Measurements from ENCODE around the gene SPTLC3.

The SPTLC3 gene

DNA sequence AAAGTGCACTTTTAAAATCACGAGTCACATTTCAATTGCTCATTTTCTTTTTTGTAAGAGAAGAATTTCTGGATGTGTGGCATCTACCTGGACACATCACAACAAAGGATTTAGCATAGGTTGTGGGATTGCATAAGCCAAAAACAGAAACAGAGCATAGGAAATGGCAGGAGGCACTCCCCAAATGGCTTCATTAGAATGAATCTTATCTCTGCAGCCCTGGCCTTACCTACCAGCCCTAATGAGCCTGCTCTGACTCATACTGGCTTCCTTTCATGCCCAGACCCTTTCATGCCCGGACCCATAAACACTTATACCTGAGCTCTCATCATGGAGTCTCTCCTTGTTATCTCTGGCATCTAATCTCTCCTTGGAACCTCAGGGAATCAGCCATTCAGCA, 23.9 kb upstream of the SPTLC3 start:
- no peak for DNase-seq (ENCODE audit: low spot score)

DNA sequence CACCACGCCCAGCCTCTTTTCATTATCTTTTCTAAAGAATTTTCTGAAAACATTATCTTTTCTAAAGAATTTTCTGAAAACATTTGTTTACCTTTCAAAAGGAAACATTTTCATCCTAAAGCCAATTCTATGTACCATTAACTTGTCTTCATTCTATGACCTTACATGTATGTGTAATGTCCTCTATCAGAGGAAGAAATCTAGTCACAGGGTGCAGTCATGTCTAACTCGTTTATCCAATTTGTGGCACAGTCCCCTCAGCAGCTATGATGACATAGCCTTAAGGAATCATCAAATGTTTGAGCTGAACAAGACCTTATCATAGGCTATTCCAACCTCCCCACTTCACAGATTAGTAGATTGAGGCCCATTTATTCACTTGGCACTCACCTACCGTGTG, 21.5 kb upstream of the SPTLC3 start:
- no peak for DNase-seq (ENCODE audit: low spot score)

DNA sequence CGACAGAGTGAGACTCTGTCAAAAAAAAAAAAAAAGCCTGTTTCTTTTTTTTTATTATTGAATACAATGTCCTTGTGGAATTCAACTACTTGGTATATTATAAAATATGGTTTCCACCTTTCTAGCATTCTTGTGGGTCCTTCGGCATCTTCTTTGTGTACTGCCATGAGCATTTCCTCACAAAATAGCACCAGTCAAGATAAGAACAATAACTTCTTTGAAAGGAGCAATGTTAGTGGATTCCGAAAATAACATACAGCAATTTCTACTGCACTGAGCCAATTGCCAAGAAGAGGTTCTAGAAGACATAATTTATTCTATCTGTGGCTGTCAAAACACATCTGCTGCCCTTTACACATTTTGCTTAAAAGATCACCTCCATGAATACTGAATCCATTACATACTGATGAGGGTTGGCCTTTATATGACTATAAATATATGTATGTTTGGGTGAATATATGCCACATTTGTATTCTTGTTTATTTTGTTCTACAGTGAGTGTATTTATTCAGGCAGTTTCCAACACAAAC, 19.1 kb upstream of the SPTLC3 start:
- DNase-seq (ENCODE audit: low spot score), result no peak

DNA sequence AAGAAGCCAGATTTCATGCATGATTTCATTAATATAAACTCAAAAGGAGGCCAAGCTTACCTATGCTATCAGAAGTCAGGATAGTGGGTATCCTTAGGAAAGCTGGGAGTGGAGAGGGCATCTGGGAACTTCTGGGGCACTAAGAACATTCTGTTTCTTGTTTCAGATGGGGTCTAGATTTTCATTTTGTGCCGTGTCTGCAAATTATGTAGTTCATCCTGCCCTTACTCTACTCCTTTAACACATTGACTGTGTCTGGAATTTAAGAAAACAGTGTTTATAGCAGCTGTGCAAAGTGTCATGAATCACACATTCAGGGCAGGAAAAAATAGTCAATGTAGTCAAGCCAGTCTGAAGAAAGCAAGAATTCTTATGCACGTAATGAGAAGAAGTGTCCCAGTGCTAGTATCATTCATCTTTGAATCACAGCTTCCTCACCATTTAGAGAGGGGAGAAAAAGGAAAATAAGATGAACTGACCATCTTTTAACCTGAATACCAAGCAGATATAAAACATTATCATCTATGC, 11.6 kb upstream of the SPTLC3 start:
- DNase-seq (ENCODE audit: low spot score), result no peak

- no peak for DNase-seq (ENCODE audit: low spot score)
Measured at GRCh38 chr20:12998046-12998445, 10.7 kb upstream of the SPTLC3 start.

GRCh38 chr20:12999201-12999600, 9.6 kb upstream of the SPTLC3 start:
- no peak for DNase-seq (ENCODE audit: low spot score)

DNA sequence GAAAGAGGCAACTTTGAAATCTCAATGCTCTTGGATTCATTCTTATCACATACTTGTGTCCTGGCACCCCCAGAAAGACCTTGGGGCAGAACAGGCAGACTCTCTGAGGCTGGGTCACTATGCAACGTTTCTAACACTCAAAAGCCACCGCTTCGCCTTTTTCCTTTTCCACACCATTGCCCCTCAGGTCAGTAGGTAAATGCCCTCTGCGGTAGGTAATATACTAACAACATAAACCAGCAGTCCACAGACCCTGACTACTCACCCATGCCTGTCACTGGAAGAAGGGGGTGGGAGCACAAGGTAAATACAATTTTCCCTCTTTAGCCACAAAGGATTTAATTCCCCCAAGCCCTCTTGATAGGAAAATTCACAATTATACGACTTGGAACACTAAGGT, 6.5 kb upstream of the SPTLC3 start:
- DNase-seq (ENCODE audit: low spot score), result no peak

DNA sequence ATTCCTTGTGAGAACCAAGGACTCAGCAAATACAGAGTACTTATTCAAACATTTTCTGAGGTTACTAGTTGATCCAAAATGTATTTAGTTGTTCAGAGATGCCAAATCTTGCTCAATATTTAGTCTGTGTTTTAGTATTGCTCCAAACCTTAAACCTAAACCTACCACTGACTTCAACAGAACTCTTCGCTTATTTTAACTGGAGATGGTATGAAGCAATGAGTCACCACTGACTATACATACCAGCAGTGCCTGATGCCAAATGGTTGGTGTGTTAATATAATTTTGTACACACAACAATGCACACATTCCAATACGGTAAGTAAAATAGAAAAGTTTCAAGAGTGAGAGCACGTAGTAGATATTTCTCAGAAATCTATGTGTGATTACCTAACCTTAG, 1.9 kb upstream of the SPTLC3 start:
- DNase-seq (ENCODE audit: low spot score), result no peak

GRCh38 chr20:13007596-13007995, 1.2 kb upstream of the SPTLC3 start:
- no peak for DNase-seq (ENCODE audit: low spot score)

DNA sequence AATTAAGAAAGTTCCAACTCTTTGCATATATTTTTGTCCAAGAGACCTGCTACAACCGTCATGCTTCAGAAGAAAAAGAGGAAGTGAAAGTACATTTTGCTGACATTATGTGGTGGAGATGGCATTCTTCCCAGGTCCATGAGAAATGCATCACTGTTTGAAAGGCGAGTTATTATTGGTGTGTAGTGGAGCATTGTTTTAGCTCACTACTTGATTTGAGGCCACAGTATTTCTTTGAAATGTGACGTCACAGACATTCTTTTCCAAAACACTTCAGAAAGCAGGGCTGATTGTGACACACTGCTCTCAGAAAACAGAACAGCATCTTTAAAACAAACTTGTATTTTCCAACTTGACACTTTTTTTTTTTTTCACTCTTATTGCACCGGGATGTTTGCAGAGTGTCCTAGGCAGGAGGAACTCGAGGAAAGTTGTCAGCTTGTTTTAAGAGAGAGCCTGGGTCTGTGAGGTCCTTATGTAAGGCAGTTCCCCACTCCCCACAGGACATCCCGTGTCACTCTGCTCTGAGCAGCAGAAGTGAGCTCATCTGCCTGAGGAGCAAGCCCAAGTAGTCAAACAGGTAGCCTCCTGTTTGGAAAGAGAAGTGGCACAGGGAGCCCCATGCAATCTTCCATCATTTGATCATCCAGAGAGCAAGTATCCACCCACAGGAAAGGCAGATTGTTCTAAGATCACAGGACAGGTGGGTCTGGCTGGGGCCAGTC, 1.1 kb downstream of the SPTLC3 start:
- no peak for DNase-seq (ENCODE audit: low spot score)

- no peak for DNase-seq (ENCODE audit: low spot score)
Measured at GRCh38 chr20:13012886-13013285, 4.1 kb downstream of the SPTLC3 start.

DNA sequence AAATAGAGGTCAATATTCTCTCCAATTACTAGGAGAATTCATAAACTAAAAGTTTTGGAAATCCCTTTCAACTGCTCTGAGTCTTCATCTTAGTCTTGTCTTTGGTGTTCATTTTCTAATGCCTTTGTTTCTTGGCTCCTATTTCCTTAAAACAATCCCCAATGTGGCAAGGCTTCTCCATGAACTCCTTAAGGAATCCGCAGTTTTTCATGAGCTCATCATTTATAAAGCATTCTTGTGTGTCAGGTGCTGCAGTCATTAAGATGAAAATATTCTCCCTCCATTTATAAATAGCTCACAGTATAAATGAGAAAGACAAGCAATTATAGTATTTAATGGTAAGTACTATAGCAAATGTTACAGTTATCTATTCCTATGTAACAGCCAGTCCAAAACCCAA, 4.6 kb downstream of the SPTLC3 start:
- no peak for DNase-seq (ENCODE audit: low spot score)

DNA sequence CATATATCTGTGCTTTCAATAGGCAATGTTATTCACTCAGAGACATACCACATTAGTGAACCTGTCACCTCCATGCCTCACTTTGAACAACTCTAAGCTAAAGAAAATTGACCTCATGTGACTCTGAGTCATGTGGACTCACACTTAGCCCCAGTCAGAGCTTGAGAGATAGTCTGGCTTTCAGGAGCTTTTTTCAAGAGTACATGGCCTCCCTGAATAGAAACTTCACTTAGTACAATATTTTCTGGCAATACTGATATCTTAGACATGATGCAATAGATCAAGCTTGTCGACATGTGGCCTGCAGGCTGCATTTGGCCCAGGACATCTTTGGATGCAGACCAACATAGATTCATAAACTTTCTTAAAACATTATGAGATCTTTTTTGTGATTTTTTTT, 8.5 kb downstream of the SPTLC3 start:
- DNase-seq (ENCODE audit: low spot score), result no peak

DNA sequence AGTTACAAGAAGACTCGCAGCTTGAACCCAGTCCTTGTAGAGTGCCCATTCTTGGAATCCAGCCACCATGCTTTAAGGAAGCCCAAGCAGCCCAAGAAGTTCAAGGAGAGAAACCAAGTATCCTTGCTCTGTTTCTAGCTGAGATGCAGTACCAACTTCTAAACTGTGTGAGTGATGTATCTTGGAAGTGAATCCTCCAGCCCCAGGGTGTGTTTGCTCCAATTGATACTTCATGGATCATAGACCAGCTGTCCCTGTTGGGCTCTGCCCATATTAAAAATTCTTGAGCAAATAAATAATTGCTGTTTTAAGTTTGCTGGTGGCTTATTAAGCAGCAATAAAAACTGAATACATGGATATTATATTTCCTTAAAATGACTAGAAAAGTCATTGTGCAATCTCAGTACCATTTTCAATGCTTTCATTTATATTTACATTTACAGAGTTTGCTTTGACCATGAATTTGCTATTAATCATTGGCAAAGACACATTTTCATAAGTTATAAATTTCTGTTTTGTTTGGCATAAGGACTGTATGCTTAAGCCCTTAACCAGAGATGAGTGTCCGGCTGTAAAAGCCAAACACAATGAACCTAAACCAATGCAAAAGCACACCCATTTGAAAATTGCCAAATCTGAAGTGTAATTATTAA, 9.2 kb downstream of the SPTLC3 start:
- no peak for DNase-seq (ENCODE audit: low spot score)

DNA sequence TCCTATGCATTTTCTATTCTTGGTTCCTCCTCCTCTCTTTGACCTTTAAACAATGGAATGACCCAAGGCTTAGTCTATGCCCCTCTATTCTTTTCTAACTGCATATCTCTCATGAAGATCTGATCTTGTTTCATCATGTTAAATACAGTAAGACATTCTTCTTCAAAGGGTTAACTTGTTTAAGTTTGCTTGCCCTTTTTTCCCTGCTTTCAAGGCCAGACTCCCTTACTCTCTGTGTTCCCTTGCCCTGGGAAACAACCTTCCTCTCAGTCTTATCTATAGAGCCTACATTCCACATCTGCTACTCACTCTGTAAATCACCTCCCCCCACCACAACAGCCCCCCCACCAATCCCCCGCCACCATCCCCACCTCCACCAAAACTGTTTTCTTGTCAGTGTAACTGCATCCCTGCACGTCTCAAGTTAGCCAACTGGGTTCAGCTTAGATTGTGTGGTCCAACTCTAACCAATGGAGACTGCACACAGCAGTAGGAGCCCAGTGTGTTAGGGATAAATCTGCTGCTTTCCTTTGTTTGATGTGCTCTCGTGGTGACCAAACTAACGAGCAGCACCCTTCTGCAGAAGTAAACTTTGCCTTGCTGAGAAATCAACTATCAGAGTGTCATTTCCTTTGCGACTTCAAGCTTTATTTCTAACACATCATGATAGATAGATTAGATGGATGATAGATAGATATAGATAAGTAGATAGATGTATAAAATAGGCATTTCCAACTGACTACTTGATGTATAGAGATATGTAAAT, 12.6 kb downstream of the SPTLC3 start:
- no peak for DNase-seq (ENCODE audit: low spot score)

GRCh38 chr20:13022401-13023155, 13.8 kb downstream of the SPTLC3 start:
- no peak for DNase-seq (ENCODE audit: low spot score)

DNA sequence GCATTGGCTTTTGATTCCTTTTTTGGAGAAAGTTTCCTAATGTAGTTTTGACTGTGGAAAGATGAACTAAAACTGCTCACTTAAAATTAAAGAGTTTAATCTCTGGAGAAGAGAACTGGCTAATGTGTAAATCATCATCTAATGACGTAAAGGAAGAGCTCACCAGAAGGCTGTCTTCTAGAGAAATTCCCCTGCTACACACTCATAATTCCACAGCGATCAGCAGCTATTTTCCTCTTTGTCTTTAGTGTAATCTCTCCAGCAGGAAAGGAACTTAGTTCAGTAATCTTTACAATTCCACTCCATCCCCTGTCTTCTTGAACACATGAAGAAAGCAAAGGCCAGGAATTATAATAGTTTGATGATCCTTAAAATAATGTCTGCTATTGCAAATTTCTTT, 15.8 kb downstream of the SPTLC3 start:
- DNase-seq (ENCODE audit: low spot score), result no peak

DNA sequence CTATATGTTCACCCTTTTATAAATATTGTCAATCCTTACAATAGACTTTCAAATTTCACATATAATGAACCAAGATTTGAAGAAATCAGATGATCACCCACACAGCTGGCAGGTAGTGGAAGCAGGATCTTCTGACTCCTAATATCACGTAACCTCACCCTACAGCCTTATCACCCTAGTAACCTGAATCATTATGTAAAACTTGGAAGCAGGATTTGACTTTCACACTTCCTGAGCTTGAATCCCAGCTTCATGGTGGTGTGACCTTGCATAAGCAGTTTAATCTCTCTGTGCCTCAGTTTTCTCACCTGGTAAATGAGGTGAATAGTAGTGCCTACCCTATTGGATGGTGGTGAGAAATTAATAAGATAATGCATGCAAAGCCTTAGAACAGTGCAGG, 16.4 kb downstream of the SPTLC3 start:
- no peak for DNase-seq (ENCODE audit: low spot score)

GRCh38 chr20:13028001-13028400, 19.2 kb downstream of the SPTLC3 start:
- DNase-seq (ENCODE audit: low spot score), result no peak

DNA sequence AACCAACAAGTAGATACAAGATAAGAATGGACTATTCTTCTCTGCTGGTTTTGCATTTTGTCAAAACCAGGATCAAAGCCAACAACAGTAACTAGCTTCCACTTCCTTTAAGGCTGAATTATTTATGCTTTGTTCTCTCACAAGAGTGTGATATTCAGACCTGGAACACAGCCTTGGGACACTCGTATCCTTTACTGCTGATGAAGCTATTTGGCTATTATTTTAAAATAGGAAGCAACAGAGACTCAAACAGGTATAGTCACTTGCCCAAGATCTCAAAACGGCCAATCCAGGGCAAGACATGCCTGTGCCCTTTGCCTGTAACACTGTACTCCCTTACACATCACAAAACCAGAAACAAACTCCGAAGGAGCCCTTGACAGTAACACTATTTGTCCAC, 19.9 kb downstream of the SPTLC3 start:
- no peak for DNase-seq (ENCODE audit: low spot score)

DNA sequence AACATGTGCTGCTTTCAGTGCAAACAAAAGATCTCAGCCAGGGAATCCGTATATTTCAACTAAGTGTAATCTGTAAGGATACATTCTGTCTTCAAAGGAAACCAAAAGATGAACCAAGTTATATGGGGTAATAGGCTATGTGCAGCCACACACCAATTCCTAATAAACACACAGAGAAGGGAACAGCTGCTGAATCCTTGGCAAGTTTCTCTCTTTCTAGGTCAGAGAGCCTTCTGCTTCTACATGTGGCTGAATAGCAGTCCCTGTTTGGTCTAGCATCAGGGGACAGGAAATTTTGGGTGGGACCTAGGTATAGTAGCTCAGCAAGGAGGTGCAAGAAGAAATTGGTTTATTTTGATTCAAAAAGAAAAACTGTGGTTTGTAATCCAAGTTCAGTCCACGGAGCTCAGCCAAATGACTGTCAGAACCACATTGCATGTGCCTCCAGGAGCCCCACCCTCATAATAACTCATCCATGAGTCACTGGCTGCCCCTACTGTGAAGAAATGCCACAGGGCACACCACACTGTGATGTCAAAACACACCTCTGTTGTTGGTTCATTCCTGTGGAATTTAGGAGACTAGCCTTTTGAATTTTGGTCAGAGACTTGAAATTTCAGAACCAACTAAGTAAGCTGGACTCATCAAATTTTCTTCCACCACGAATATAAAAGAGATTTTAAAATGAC, 21.1 kb downstream of the SPTLC3 start:
- DNase-seq (ENCODE audit: low spot score), result no peak
